ENCODE results near the gene C1QTNF2.

DNA sequence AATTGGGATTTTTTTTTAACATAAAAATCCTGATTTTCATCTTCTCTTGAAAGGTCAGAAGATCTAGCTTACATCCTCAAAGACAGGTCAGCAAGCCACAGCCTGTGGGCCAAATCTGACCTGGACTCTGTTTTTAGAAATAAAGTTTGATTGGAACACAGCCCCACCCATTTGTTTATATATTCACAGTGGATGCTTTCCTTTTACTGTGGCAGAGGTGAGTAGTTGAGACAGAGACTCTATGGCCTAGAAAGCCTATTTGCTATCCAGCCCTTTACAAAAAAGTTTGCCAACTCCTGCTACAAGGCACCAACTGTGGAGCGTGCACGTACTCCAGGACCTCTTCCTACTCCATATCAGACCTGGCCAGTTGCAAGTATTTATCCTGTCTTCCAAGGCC, 44.7 kb downstream of the C1QTNF2 start:
- TF ChIP-seq, protein P1, sequence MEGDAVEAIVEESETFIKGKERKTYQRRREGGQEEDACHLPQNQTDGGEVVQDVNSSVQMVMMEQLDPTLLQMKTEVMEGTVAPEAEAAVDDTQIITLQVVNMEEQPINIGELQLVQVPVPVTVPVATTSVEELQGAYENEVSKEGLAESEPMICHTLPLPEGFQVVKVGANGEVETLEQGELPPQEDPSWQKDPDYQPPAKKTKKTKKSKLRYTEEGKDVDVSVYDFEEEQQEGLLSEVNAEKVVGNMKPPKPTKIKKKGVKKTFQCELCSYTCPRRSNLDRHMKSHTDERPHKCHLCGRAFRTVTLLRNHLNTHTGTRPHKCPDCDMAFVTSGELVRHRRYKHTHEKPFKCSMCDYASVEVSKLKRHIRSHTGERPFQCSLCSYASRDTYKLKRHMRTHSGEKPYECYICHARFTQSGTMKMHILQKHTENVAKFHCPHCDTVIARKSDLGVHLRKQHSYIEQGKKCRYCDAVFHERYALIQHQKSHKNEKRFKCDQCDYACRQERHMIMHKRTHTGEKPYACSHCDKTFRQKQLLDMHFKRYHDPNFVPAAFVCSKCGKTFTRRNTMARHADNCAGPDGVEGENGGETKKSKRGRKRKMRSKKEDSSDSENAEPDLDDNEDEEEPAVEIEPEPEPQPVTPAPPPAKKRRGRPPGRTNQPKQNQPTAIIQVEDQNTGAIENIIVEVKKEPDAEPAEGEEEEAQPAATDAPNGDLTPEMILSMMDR (IDR thresholded peaks at IDR 0.05), result no peak
- no peak for TF ChIP-seq POLR2AphosphoS5 (IDR thresholded peaks at IDR 0.05)

Measured in upper lobe of left lung (tissue), 4 donors.